PFSK-1 (cell line): ENCODE results near the gene ECEL1.

ENCODE experiments used
- POLR2AphosphoS5 ChIP-seq: IDR thresholded peaks from 2 replicates; pipeline ENCODE4 v1.6.1; 2012; ENCODE audit warnings: low read depth, mild to moderate bottlenecking, control low read depth, low read length, moderate library complexity
- REST ChIP-seq, 2 experiments: IDR thresholded peaks; 2 replicates each; pipeline versions ENCODE4 v1.6.1 to v1.8.0; 2011 to 2012; ENCODE audit warnings: low read depth in 2 of 2, low read length in 2 of 2, control low read depth in 1 of 2, inconsistent platforms in 1 of 2, mild to moderate bottlenecking in 1 of 2, moderate library complexity in 1 of 2; ENCODE audit not compliant: insufficient read depth in 1 of 2
- TAF1 ChIP-seq: IDR thresholded peaks from 2 replicates; pipeline ENCODE4 v1.6.1; 2012; ENCODE audit warnings: low read length, control low read depth, borderline replicate concordance; ENCODE audit not compliant: insufficient read depth

- TF ChIP-seq POLR2AphosphoS5: no peak
- TF ChIP-seq REST (IDR thresholded peaks at IDR 0.05; ENCODE audit: insufficient read depth in 1 of 2, low read depth in 2 of 2, low read length in 2 of 2): no peak
- no peak for TF ChIP-seq TAF1
Measured at GRCh38 chr2:232460171-232460570, 27.5 kb downstream of the ECEL1 start.
